Activated CD4-positive, alpha-beta T cell treated with anti-CD3 and anti-CD28 coated beads for 48 hours (primary cell): Measurements from ENCODE around the gene PSG11.
"Not testable (repeated sequence)": the region's sequence is repeated elsewhere in the genome, so short reads cannot be mapped to it uniquely, and the experiment has no call there.

ENCODE experiments used
- DNase-seq: peaks from one replicate; pipeline ENCODE4 v3.0.0-alpha.2; 2020

The PSG11 gene

DNA sequence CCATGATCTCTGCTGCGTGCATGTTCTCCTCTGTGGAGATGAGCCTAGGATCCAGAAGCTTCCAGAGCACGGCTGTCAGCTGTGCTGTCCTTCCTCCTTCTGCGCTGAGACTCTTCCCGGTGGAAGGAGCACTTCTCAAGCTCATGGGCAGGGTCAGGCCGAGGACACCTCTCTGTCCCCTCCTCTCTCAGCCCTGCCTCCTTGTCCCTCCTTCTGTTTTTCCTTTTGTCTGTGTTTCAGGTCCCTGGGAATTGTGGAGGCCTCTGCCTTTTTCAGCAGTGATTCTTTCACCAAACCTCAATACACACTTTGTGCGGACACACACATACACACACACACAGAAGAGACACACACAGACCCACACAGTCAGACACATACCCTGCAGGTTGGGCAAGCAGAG is at the start of gene PSG11:
Gene PSG11 (minus strand): TSS at position 101 of the 400 bp plus-strand sequence. CDS start 97 bp downstream, at position 4.
- DNase-seq = not testable (repeated sequence)

DNA sequence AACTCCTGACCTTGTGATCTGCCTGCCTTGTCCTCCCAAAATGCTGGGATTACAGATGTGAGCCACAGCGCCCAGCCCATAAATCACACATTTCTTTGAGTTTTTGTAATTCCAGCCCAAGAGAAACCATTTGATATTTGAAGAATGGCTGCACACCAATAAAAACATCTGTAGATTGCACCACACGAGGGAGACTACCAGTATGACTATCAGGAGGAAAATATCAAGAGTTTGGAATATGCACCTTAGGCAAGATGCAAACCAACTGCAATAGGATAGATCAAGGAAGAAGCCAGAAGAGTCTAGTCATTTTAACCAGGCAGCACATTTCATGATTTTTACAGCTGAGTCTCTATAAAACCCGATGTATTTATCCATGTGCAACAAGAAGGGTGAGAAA is 36.1 kb upstream of the PSG11 start:
- not testable (repeated sequence) for DNase-seq

DNA sequence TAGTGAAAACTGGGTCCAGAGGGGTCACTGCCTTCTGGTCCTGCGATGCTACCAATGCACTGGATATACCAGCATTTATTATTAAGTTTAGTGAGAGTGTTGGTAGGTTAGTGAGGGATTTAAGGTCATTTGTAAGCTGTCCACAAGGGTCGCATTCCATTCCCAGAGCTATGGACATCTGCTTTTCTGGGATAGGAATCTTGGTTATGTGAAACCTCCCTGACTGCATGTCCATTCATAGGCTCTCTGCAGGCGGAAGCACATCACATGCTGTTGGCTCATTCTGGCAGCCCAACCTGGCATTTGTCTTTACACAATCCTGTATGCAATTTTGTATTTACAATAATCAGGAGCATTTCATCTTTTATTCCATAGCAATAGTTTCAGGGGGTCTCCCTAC is 35.1 kb upstream of the PSG11 start:
- not testable (repeated sequence) for DNase-seq

DNA sequence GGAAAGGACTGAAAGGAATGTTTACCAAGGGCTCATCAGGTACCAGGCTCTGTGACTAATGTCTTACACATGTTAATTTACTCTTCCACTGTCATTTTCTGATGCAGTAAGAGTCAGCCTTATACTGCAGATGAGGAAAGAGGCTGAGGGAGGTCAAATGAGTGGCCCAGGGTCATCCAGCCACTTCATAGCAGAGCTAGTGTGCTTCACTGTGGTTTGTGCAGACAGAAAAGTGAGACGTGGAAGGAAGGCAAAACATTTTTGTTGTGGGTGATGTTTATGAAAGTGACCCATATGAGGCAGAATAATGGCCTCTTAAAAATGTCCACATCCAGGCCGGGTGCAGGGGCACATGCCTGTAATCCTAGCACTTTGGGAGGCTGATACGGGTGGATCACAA is 34.0 kb upstream of the PSG11 start:
- DNase-seq = not testable (repeated sequence)

DNA sequence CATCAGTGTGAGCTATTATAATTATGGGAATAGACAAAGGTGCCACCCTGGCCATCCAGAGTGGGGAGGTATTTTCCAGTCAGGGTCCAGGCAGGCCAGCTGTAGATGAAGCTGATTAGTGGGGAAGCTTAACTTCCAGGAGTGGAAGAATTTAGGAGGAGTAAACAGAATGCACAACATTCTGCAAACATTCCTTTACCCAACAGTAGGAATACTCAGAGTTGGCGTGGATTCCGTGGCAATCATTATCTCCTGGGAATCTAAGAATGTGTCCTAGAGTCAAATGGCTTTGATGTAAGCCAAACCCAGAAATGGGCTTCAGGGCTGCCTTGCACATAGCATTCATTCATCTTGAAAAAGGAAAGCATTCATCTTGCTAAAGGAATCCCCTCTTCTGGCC is 33.2 kb upstream of the PSG11 start:
- not testable (repeated sequence) for DNase-seq

DNA sequence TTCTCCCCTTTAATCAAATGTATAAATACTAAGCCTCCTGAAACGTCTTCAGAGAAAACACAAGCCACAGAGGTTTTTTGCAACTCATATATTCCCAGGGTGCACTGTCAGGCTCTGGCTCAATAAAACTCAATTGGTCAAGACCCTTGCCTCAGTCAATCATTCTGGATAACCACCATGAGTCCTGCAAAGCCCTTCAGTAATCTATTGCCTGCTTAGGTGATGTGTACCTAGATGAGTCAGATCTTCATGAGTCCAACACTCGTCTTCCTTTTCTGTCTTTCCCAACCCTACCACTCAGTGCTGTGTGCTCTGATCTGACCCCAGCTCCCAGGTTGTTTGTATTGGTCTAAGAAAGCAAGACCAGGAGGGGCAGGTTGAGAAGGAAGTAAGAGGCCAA is 32.2 kb upstream of the PSG11 start:
- not testable (repeated sequence) for DNase-seq

DNA sequence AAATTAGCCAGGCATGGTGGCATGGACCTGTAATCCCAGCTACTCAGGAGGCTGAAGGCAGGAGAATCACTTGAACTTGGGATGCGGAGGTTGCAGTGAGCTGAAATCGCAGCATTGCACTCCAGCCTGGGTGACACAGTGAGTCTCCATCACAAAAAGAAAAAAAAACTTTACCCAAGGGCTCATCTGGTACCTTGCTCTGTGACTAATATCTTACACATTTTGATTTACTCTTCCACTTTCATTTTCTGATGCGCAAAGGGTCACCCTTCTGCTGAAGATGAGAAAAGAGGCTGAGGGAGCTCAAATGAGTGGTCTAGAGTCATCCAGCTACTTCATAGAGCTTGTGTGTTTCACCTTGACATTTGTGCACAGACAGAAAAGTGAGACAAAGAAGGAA is 21.7 kb upstream of the PSG11 start:
- not testable (repeated sequence) for DNase-seq

DNA sequence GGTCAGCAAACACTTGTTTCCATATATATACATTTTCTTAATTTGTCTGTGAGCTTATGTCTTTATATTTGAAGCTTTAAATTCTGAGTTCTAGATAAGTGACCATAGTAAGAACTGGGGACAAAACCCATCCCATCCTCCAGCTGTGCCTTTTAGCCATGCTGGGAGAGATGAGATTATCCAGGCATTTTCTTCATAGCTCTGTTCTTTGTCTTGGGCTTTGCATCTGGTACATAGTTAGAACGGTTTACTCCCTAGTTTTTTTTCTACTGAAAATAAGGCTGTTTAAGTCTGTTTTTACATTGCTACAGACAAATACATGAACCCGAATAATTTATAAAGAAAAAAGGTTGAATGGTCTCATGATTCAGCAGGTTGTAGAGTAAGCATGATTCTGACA is 20.3 kb upstream of the PSG11 start:
- not testable (repeated sequence) for DNase-seq

DNA sequence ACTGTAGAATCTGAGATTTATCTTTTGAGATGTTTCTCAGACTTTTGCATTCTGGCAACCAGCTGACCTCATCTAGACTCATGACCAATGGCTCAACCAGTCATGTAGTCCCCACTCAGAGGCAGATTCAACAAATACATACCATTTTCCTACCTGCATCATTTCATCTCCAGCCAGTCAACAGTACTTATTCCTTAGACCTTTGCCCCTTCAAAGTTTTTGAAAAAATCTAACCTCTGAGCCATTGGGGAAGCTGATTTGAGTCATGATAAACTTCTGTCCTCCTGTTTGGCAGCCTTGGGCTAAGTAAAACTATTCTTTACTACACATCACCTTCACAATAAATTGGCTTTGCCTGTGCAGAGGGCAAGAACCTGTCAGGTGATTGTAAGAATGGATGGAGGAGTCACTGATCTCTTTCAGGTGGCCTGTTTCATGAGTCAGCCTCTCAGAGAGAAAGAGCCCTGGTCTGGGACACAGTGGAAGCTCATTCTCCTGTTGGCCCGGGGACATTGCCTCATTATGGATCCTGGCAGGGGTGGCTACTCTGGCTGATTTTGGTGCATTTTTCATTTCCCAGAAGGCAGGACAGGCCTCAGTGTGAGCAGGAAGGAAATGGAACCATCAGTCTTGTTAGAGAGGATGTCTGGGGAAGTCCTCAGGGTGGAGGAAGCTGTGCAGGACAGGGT is 17.4 kb upstream of the PSG11 start:
- DNase-seq = not testable (repeated sequence)

DNA sequence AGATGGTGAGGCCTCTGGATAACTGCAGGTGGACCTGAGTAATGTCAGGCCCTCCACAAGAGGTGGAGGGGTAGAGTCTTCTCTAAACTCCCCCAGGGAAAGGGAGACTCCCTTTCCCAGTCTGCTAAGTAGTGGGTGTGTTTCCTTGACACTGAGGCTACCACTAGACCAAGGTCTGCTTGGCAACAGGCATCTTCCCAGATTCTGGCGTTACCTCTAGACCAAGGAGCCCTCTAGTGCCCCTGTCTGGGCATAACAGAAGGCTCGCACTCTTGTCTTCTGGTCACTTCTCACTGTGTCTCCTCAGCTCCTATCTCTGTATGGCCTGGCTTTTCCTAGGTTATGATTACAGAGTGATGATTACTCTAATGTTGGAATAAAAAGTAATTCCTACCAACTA is 5.4 kb upstream of the PSG11 start:
- DNase-seq = not testable (repeated sequence)

DNA sequence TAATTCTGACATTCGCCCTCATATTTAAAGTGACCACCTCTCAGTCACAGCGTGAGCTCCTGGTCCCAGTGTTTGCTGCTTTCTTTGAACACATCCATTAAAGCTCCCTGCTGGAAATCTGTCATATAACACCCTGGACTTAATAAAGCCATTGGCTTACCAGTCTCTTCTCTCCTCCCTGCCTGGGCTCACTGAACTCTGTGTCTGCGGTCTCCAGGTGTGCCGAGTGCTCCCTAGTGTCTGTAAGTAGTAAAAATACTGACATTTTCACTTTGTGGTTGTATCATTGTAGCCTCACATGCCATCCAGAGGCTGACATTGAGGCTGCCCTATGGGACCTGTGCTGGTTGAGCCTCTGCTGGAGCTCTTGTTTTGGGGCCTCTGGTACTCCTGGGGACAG is 2.6 kb upstream of the PSG11 start:
- DNase-seq = no peak

DNA sequence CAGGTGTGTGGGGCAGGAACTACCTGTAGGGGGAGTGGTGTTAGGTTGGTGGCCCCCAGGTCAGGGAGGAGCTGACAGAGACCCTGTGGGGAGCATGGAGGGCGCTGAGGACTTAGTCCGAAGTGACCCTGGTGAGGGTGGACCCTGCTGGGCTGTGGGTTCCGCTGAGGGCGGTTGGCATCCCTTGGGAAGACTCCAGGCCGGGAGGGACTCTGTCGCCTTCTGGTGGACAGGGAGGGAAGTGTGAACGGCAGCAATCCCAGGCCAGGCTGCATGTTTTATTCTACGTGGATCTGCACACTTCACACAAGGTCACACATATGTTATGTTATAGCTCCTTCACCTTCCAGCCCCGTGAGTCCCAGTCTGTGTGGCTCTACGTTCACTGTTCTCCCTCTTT is 1.7 kb upstream of the PSG11 start:
- DNase-seq = not testable (repeated sequence)

DNA sequence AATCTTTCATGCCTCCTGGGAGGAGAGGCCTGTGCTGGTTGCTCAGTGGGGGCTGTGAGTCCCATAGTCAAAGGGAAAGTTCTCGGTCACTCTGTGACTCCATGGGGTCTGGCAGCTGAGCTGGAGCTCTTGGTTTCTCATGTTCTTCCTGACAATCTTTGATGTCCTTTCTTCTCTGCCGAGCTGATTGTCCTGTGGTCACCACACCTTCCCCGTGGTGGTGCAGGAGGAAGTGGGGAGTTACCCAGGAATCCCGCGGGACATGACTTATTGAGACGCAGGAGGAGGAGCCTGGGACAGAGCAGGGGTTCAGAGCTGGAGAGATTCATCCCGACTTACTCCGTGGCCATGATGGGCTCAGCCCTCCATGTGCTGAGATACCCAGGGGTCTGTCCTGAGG is 792 bp upstream of the PSG11 start:
- not testable (repeated sequence) for DNase-seq

DNA sequence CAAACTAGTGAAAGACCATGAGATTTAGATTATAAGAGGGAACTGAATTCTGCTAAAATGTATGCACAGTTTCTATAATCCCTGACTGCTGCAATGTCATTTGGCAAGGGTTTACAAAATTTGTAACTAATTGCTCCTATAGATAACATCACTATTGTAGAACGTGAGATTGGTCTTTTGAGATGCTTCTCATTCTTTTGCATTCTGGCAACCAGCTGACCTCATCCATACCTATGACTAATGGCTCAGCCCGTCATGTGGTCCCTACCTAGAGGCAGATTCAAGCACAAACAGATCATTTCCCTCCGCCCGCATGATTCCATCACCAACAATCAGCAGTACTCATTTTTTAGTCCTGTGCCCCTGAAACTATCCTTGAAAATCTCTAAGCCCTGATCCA is 4.2 kb downstream of the PSG11 start:
- not testable (repeated sequence) for DNase-seq

DNA sequence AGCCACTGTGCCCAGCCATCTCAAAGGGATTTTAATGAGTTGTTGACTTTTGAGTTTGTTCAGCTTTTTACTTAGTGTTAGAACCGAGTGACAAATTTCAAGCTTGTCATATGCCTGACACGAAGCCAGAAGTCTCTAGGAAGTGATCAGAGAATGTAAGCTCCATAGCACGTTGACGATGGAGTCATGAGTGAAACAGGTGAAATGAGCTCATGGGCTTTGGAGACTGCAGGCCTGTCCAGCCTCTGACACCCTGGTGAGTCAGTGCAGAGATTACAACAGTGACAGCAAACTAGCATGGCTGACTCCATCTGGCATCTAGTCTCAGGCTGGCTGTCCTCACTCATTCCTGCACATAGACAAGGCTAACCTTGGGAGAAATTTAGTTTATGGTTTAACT is 4.6 kb downstream of the PSG11 start:
- not testable (repeated sequence) for DNase-seq

DNA sequence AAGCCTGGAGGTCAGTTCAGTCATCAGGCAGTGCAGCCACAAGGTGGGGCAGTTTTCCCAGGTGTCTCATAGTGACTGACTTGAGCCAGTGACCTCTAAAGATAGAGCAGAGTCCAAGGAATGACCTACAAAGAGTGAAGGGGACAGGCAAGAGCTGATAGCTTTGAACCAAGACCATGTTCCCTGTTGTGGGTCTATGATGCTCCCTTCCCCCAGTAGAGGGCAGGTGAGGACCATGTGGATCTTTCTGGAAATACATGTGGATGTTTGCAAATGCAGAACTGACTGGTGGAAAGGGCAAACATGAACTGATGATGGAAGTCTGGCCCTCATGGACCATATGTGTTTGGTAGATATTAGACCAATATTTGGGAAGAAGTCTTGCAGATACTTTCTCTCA is 6.7 kb downstream of the PSG11 start:
- not testable (repeated sequence) for DNase-seq

DNA sequence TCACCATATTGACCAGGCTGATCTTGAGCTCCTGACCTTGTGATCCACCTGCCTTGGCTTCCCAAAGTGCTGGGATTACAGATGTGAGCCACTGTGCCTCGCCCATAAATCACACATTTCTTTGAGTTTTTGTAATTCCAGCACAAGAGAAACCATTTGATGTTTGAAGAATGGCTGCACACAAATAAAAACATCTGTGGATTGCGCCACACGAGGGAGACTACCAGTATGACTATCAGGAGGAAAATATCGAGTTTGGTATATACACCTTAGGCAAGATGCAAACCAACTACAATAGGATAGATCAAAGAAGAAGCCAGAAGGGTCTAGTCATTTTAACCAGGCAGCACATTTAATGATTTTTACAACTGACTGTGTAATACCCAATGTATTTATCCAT is 20.4 kb downstream of the PSG11 start:
- DNase-seq = not testable (repeated sequence)

DNA sequence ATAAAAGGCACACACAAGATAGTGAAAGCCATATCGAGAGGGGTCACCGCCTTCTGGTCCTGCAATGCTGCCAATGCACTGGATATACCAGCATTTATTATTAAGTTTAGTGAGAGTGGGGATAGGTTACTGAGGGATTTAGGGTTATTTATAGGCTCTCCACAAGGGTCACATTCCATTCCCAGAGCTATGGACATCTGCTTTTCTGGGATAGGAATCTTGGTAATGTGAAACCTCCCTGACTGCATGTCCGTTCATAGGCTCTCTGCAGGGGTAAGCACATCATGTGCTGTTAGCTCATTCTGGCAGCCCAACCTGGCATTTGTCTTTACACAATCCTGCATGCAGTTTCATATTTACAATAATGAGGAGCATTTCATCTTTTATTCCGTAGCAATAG is 21.4 kb downstream of the PSG11 start:
- not testable (repeated sequence) for DNase-seq

DNA sequence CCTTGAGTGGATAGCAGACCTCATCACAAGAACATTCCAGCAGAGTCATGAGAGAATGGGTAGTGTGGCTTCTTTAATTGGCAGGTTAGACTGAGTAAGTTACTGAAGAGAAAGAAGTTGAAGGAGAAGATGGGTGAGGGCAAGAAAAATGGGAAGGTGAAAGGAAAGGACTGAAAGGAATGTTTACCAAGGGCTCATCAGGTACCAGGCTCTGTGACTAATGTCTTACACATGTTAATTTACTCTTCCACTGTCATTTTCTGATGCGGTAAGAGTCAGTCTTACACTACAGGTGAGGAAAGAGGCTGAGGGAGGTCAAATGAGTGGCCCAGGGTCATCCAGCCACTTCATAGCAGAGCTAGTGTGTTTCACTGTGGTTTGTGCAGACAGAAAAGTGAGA is 22.6 kb downstream of the PSG11 start:
- not testable (repeated sequence) for DNase-seq

DNA sequence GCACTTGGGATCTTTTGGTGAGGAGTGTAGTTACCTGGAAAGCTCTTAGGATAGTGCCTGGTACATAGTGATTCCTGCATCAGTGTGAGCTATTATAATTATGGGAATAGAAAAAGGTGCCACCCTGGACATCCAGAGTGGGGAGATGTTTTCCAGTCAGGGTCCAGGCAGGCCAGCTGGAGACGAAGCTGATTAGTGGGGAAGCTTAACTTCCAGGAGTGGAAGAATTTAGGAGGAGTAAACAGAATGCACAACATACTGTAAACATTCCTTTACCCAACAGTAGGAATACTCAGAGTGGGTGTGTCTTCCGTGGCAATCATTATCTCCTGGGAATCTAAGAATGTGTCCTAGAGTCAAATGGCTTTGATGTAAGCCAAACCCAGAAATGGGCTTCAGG is 23.3 kb downstream of the PSG11 start:
- DNase-seq = not testable (repeated sequence)

DNA sequence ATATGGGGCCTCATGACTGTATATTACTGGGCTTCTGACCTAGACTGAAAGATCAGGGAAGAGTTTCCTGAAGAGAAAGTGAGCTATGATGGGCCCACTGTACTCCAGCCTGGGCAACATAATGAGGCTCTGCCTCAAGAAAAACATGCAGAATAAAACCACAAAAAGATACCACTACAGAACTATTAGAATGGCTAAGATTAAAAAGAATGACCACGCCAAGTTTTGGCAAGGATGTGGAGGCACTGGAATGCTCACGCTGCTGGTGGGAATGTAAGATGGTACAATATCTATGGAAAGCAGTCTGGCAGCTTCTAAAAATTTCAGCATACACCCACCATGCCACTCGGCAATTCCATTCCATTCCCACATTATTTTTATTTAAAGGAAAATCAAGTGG is 30.1 kb downstream of the PSG11 start:
- not testable (repeated sequence) for DNase-seq

DNA sequence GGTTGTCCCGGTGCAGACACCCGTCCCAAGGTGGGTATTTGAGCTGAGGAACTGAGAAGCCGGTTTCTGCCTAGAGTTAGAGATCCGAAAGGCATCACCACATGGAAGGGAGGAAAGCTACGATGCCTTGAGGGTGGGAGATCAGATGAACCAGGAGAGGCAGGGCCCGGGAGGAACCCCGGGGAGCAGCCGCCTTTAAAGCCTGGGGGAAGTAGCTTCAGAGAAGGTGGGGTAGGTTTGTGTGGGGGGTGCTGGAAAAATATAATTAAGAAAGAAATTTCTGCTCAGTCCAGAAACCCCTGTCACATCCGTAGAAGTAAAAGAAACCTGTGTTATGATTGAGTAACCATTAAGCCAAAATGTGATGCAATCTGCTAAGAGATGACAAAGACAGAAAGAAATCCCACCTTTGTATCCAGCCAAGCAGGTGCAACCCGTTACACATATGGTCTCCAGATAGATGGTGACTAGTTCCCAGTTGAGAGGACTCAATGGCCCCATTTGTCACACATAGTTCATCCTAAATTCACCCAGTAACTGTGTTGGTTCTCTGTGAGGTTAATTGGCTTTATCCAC is 34.2 kb downstream of the PSG11 start:
- DNase-seq = not testable (repeated sequence)

DNA sequence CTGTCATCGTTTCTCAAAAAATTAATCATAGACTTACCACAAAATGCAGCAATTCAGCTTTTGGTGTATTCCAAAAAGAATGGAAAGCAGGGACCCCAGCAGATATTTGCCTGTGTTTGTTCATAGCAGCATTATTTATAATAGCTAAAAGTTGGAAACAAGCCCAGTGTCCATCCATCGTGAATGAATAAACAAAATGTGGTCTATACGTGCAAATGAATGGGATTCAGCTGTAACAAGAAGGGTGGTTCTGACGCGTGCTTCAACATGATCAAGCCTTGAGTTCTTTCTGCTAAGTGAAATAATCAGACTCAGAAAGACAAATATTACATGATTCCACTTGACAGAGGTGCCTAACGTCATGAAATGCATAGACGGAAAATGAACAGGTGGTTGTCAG is 36.4 kb downstream of the PSG11 start:
- DNase-seq = no peak

DNA sequence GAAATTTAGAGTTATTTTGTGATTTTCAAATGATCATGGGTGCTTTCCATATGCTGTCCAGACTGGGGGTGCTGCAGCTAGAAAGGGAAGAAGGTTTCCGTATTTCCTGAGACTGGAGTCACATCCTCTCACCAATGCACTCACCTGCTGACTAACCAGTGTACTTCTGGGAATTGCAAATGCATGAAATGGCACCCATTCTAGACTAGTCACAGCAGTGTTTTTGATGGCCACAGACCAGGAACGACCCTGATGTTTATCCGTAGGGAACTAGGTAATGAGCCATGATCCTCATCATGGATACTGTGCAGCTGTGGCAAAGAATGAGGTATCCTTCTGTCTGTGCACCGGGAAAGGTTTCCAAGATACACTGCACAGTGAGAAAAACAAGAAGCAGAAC is 37.1 kb downstream of the PSG11 start:
- DNase-seq = not testable (repeated sequence)

DNA sequence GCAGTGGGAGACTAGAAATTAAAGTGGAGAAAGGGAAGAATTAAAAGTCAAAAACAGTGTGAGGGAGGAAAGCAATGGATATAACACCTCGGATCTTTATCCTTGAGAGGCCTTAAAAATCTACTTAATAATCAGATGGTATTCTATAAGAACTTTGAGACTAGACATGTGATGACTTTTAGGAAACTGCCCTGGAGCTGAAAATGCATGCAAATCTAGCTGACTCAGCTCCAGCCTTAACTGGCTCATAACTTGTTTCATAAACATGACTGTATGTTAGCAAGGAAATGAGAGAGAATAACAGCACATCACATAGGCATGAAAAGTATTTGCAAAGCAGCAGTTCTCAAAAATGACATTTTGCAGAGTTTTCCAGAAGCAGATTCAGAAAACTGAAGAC is 38.1 kb downstream of the PSG11 start:
- not testable (repeated sequence) for DNase-seq
